HEK293 (cell line): ENCODE data around the gene ITGA2.

Experiments
- CTCF ChIA-PET: fragments of 350-600 bp; formaldehyde crosslinking; extraction: SDS; loops from one replicate; lab custom pipeline; 2021; ENCODE audit warnings: antibody characterized with exemption; lab: Yijun Ruan, JAX
- POLR2A ChIA-PET: fragments of 300-600 bp; formaldehyde crosslinking; extraction: SDS; loops from one replicate; lab custom pipeline; 2020; ENCODE audit warnings: antibody characterized with exemption, inconsistent platforms; lab: Yijun Ruan, JAX
- H3K27ac ChIP-seq: fragments of 200-500 bp; sonication (Bioruptor generic); 2 replicates; pipeline ENCODE4 v1.5.1; 2014; ENCODE audit warnings: low read depth, low read length, control low read depth, inconsistent platforms; ENCODE audit errors: extremely low read depth
- H3K36me3 ChIP-seq, 2 experiments: fragments of 200-500 bp in 1 of 2; sonication (Bioruptor generic) in 1 of 2; 1 replicate in 1 of 2; 2 replicates in 1 of 2; pipeline ENCODE4 v1.5.1; 2014 to 2017; ENCODE audit warnings: inconsistent platforms in 2 of 2, low read length in 2 of 2; ENCODE audit not compliant: control insufficient read depth in 2 of 2, insufficient read depth in 1 of 2
- H3K4me1 ChIP-seq: fragments of 200-500 bp; sonication (Bioruptor generic); 2 replicates; pipeline ENCODE4 v1.5.1; 2014; ENCODE audit warnings: mild to moderate bottlenecking, low read length, inconsistent platforms; ENCODE audit not compliant: control insufficient read depth, insufficient read depth
- H3K4me3 ChIP-seq: 2 replicates; pipeline ENCODE4 v1.5.1; 2011; ENCODE audit warnings: low read depth, mild to moderate bottlenecking, control low read depth, low read length, moderate library complexity
- H3K9me3 ChIP-seq: fragments of 200-500 bp; sonication (Bioruptor generic); 2 replicates; pipeline ENCODE4 v1.5.1; 2014; ENCODE audit warnings: low read depth, low read length, inconsistent platforms; ENCODE audit not compliant: control insufficient read depth, insufficient read depth
- BCL11B ChIP-seq: fragments of 450-650 bp; formaldehyde crosslinking; IDR thresholded peaks from 2 replicates; pipeline ENCODE4 v1.5.1; 2016; ENCODE audit warnings: low read depth, missing biosample characterization, missing genetic modification characterization
- GLI2 ChIP-seq: fragments of 450-650 bp; formaldehyde crosslinking; IDR thresholded peaks from 2 replicates; pipeline ENCODE4; 2017; ENCODE audit warnings: missing biosample characterization, missing genetic modification characterization, low read depth, borderline replicate concordance
- GLIS2 ChIP-seq: fragments of 450-650 bp; formaldehyde crosslinking; IDR thresholded peaks from 2 replicates; pipeline ENCODE4 v1.5.1; 2016; ENCODE audit warnings: missing biosample characterization, missing genetic modification characterization
- HIC1 ChIP-seq: fragments of 450-650 bp; formaldehyde crosslinking; IDR thresholded peaks from 2 replicates; pipeline ENCODE4 v1.5.1; 2016; ENCODE audit warnings: missing biosample characterization, missing genetic modification characterization
- REPIN1 ChIP-seq: fragments of 450-650 bp; formaldehyde crosslinking; IDR thresholded peaks from 2 replicates; pipeline ENCODE4 v1.5.1; 2017; ENCODE audit warnings: missing biosample characterization, missing genetic modification characterization, low read depth
- TCF7L2 ChIP-seq: IDR thresholded peaks from 2 replicates; pipeline ENCODE4 v1.6.1; 2011; ENCODE audit warnings: low read depth, mild to moderate bottlenecking, inconsistent platforms, low read length, moderate library complexity, borderline replicate concordance
- TSHZ1 ChIP-seq: fragments of 450-650 bp; formaldehyde crosslinking; IDR thresholded peaks from 2 replicates; pipeline ENCODE4 v1.5.1; 2016; ENCODE audit warnings: missing biosample characterization, missing genetic modification characterization, borderline replicate concordance
- ZBTB11 ChIP-seq: fragments of 450-650 bp; formaldehyde crosslinking; conservative IDR thresholded peaks from 2 replicates; pipeline ENCODE4 v1.5.1; 2016; ENCODE audit warnings: low read depth, missing biosample characterization, missing genetic modification characterization
- ZBTB20 ChIP-seq: fragments of 450-650 bp; formaldehyde crosslinking; IDR thresholded peaks from 2 replicates; pipeline ENCODE4 v1.5.1; 2016; ENCODE audit warnings: missing biosample characterization, missing genetic modification characterization
- ZBTB26 ChIP-seq: fragments of 450-650 bp; formaldehyde crosslinking; optimal IDR thresholded peaks from 2 replicates; pipeline ENCODE3; 2016; ENCODE audit warnings: missing biosample characterization, mild to moderate bottlenecking, missing genetic modification characterization
- ZNF16 ChIP-seq: fragments of 450-650 bp; formaldehyde crosslinking; IDR thresholded peaks from 2 replicates; pipeline ENCODE4 v1.5.1; 2016; ENCODE audit warnings: low read depth, missing biosample characterization, missing genetic modification characterization
- ZNF23 ChIP-seq: fragments of 450-650 bp; formaldehyde crosslinking; IDR thresholded peaks from 2 replicates; pipeline ENCODE4 v1.5.1; 2016; ENCODE audit warnings: missing biosample characterization, missing genetic modification characterization, borderline replicate concordance
- ZNF302 ChIP-seq: fragments of 450-650 bp; formaldehyde crosslinking; IDR thresholded peaks from 2 replicates; pipeline ENCODE4 v1.5.1; 2016; ENCODE audit warnings: missing biosample characterization, missing genetic modification characterization, low read depth
- ZNF324 ChIP-seq: fragments of 450-650 bp; formaldehyde crosslinking; IDR thresholded peaks from 2 replicates; pipeline ENCODE4 v1.5.1; 2016; ENCODE audit warnings: missing biosample characterization, missing genetic modification characterization
- ZNF404 ChIP-seq: fragments of 450-650 bp; formaldehyde crosslinking; IDR thresholded peaks from 2 replicates; pipeline ENCODE4 v1.5.1; 2017; ENCODE audit warnings: missing biosample characterization, missing genetic modification characterization
- ZNF48 ChIP-seq: fragments of 450-650 bp; formaldehyde crosslinking; IDR thresholded peaks from 2 replicates; pipeline ENCODE4 v1.5.1; 2016; ENCODE audit warnings: missing biosample characterization, missing genetic modification characterization
- ZNF501 ChIP-seq: fragments of 450-650 bp; formaldehyde crosslinking; IDR thresholded peaks from 2 replicates; pipeline ENCODE4 v1.5.1; 2016; ENCODE audit warnings: missing biosample characterization, missing genetic modification characterization
- ZNF654 ChIP-seq: fragments of 450-650 bp; formaldehyde crosslinking; IDR thresholded peaks from 2 replicates; pipeline ENCODE4 v1.5.1; 2016; ENCODE audit warnings: low read depth, missing biosample characterization, missing genetic modification characterization

The ITGA2 gene

GRCh38 chr5:53068291-53068836 is 79.2 kb downstream of the ITGA2 start:
- H3K9me3 ChIP-seq = no peaks in the 10 kb centered on the region
- peaks cover 12 to 16% of the 10 kb centered on the region in 2 experiments; a peak in 2 of 3 replicates for H3K36me3 ChIP-seq
- ChIA-PET CTCF (interaction anchor here (0.9 kb wide), 1 partner anchor 120 kb away, joined by 3 read pairs; no protein-coding TSS in a partner anchor), POLR2A (no interaction called here)
- H3K27ac ChIP-seq = no peak overlapping the region
- no peaks in the 10 kb centered on the region for H3K4me1 ChIP-seq
- no peak for TF ChIP-seq ZNF302 (tag by site-specific recombination)
- TF ChIP-seq ZBTB11 = no peak
- no peak for TF ChIP-seq ZNF23 (tag by site-specific recombination)
- no peak for TF ChIP-seq TSHZ1 (tag by site-specific recombination)
- no peak for TF ChIP-seq TCF7L2
- TF ChIP-seq ZNF404 (tag by site-specific recombination) = no peak
- no peak for TF ChIP-seq ZNF48 (tag by site-specific recombination)
- TF ChIP-seq GLIS2 (tag by site-specific recombination) = no peak
- no peak for TF ChIP-seq ZNF16 (tag by site-specific recombination)
- no peak for TF ChIP-seq BCL11B
- no peak for TF ChIP-seq ZNF654 (tag by site-specific recombination)
- no peak overlapping the region for H3K4me3 ChIP-seq

GRCh38 chr5:53069626-53070025 is 80.5 kb downstream of the ITGA2 start:
- H3K4me1 ChIP-seq = no peaks in the 10 kb centered on the region
- CTCF ChIA-PET = interaction anchor here (0.7 kb wide), 1 partner anchor 389 kb away, joined by 3 read pairs; no protein-coding TSS in a partner anchor
- no peak overlapping the region for H3K4me3 ChIP-seq
- H3K27ac ChIP-seq = no peak overlapping the region
- TF ChIP-seq ZNF501 (tag by site-specific recombination) (no peak), REPIN1 (no peak), ZBTB26 (no peak), ZBTB20 (no peak), HIC1 (tag by site-specific recombination) (no peak), GLI2 (no peak), ZNF324 (tag by site-specific recombination) (no peak)
- H3K36me3 ChIP-seq = peaks cover 12 to 24% of the 10 kb centered on the region in 2 experiments; a peak in 2 of 3 replicates
- no peaks in the 10 kb centered on the region for H3K9me3 ChIP-seq
- POLR2A ChIA-PET = no interaction called here
